H1 (cell line): ENCODE measurements around the gene ESRP2. TPM values are rescaled to one million over a fixed set of nuclear protein-coding genes. Genes with fewer than 3 reads are reported as not detected.

Source experiments
- CTCF ChIA-PET: fragments of 300-600 bp; sonication (Branson Sonifier 250); formaldehyde crosslinking; loops from one replicate; lab custom pipeline; 2021; ENCODE audit not compliant: partially characterized antibody; lab: Charles Lee
- POLR2A ChIA-PET: fragments of 300-600 bp; sonication (Branson Sonifier 250); formaldehyde crosslinking; loops from one replicate; lab custom pipeline; 2021; ENCODE audit warnings: inconsistent platforms; ENCODE audit not compliant: partially characterized antibody; lab: Charles Lee
- DNase-seq, 2 experiments: peaks; one replicate each; pipeline versions ENCODE4 v3.0.0 to v3.0.0-alpha.2; 2010 to 2022; ENCODE audit warnings: low spot score in 2 of 2, low read depth in 1 of 2, mixed read lengths in 1 of 2
- FAIRE-seq: peaks from 2 replicates; lab custom pipeline; 2011; peaks lifted over from hg19 to GRCh38; lab: Jason Lieb, UNC
- H2AFZ ChIP-seq: 2 replicates; pipeline ENCODE4 v1.8.1; 2012; ENCODE audit warnings: low read length, inconsistent platforms
- H2AK5ac ChIP-seq: 2 replicates; pipeline ENCODE4 v1.6.1; 2013; ENCODE audit warnings: low read depth, low read length
- H2BK120ac ChIP-seq: replicated peaks from 2 replicates; pipeline ENCODE3; 2013; ENCODE audit warnings: low read depth, low read length, inconsistent platforms
- H2BK12ac ChIP-seq: 2 replicates; pipeline ENCODE4 v1.6.1; 2013; ENCODE audit warnings: low read depth, low read length
- H2BK15ac ChIP-seq: 2 replicates; pipeline ENCODE4 v1.6.1; 2013; ENCODE audit warnings: low read length
- H2BK20ac ChIP-seq: 2 replicates; pipeline ENCODE4 v1.6.1; 2013; ENCODE audit warnings: low read length
- H2BK5ac ChIP-seq: 2 replicates; pipeline ENCODE4 v1.6.1; 2013; ENCODE audit warnings: low read depth, low read length
- H3K14ac ChIP-seq: 2 replicates; pipeline ENCODE4 v1.6.1; 2013; ENCODE audit warnings: inconsistent platforms; ENCODE audit not compliant: insufficient read length
- H3K18ac ChIP-seq: 2 replicates; pipeline ENCODE4 v1.6.1; 2013; ENCODE audit warnings: low read length; ENCODE audit errors: extremely low read depth
- H3K23ac ChIP-seq: 2 replicates; pipeline ENCODE4 v1.6.1; 2013; ENCODE audit warnings: inconsistent platforms; ENCODE audit not compliant: insufficient read length
- H3K23me2 ChIP-seq: 2 replicates; pipeline ENCODE4 v1.6.1; 2013; ENCODE audit warnings: low read depth, low read length
- H3K27ac ChIP-seq: 2 replicates; pipeline ENCODE4 v1.6.1; 2011; ENCODE audit warnings: low read depth, low read length, inconsistent platforms
- H3K27me3 ChIP-seq, 4 experiments: replicated peaks in 1 of 4; 1 replicate in 1 of 4; 2 replicates in 3 of 4; pipeline versions ENCODE4 v1.6.1 to v1.8.1; 2011 to 2013; ENCODE audit warnings: low read length in 3 of 4, mild to moderate bottlenecking in 3 of 4, inconsistent platforms in 2 of 4, mixed read lengths in 2 of 4, moderate library complexity in 1 of 4; ENCODE audit not compliant: control insufficient read depth in 3 of 4, insufficient read depth in 3 of 4; ENCODE audit errors: extremely low read depth in 1 of 4
- H3K36me3 ChIP-seq, 4 experiments: 2 replicates each; pipeline versions ENCODE4 v1.6.1 to v1.8.1; 2011 to 2013; ENCODE audit warnings: mild to moderate bottlenecking in 4 of 4, low read length in 3 of 4, moderate library complexity in 2 of 4, control low read depth in 1 of 4, inconsistent platforms in 1 of 4; ENCODE audit not compliant: insufficient read depth in 4 of 4, control insufficient read depth in 2 of 4
- H3K4ac ChIP-seq: replicated peaks from 2 replicates; pipeline ENCODE3; 2013; ENCODE audit warnings: low read length, low read depth, mixed read lengths, inconsistent platforms; ENCODE audit not compliant: insufficient read length
- H3K4me1 ChIP-seq, 4 experiments: replicated peaks in 1 of 4; 1 replicate in 1 of 4; 2 replicates in 3 of 4; pipeline versions ENCODE4 v1.6.1 to v1.8.1; 2011 to 2013; ENCODE audit warnings: low read length in 3 of 4, inconsistent platforms in 2 of 4, mixed read lengths in 1 of 4; ENCODE audit not compliant: insufficient read depth in 4 of 4, control insufficient read depth in 3 of 4
- H3K4me2 ChIP-seq, 2 experiments: 2 replicates each; pipeline versions ENCODE4 v1.6.1 to v1.8.1; 2011 to 2013; ENCODE audit warnings: low read depth in 2 of 2, low read length in 2 of 2, control low read depth in 1 of 2, inconsistent platforms in 1 of 2, mild to moderate bottlenecking in 1 of 2; ENCODE audit not compliant: insufficient read depth in 1 of 2
- H3K4me3 ChIP-seq, 4 experiments: fragments of 200-600, 300-600 bp in 1 of 4; sonication (generic), shearing (Covaris generic), sonication (Bioruptor Twin) in 1 of 4; 2 replicates each; pipeline versions ENCODE4 v1.5.1 to v1.8.1; 2011 to 2016; ENCODE audit warnings: low read length in 4 of 4, low read depth in 3 of 4, control low read depth in 2 of 4, inconsistent platforms in 2 of 4, mild to moderate bottlenecking in 2 of 4, mixed read lengths in 1 of 4, moderate library complexity in 1 of 4; ENCODE audit not compliant: insufficient read depth in 2 of 4; ENCODE audit errors: extremely low read depth in 1 of 4
- H3K56ac ChIP-seq: replicated peaks from 2 replicates; pipeline ENCODE3; 2013; ENCODE audit warnings: low read depth, mild to moderate bottlenecking, mixed read lengths, low read length, inconsistent platforms; ENCODE audit not compliant: insufficient read length
- H3K79me1 ChIP-seq: 2 replicates; pipeline ENCODE4 v1.6.1; 2013; ENCODE audit warnings: low read depth, low read length, control low read depth
- H3K79me2 ChIP-seq, 2 experiments: 2 replicates each; pipeline versions ENCODE4 v1.6.1 to v1.8.1; 2012 to 2013; ENCODE audit warnings: low read length in 2 of 2, mild to moderate bottlenecking in 2 of 2, inconsistent platforms in 1 of 2; ENCODE audit not compliant: insufficient read depth in 2 of 2, control insufficient read depth in 1 of 2
- H3K9ac ChIP-seq, 4 experiments: replicated peaks in 1 of 4; 1 replicate in 1 of 4; 2 replicates in 3 of 4; pipeline versions ENCODE4 v1.6.1 to v1.8.1; 2011 to 2013; ENCODE audit warnings: low read depth in 3 of 4, low read length in 3 of 4, control low read depth in 2 of 4, mild to moderate bottlenecking in 2 of 4, moderate library complexity in 2 of 4, inconsistent platforms in 1 of 4; ENCODE audit errors: extremely low read depth in 1 of 4
- H3K9me3 ChIP-seq, 2 experiments: 2 replicates each; pipeline versions ENCODE4 v1.6.1 to v1.8.1; 2012 to 2013; ENCODE audit warnings: mild to moderate bottlenecking in 2 of 2, moderate library complexity in 2 of 2, control low read depth in 1 of 2, inconsistent platforms in 1 of 2, low read depth in 1 of 2, low read length in 1 of 2, mixed read lengths in 1 of 2; ENCODE audit not compliant: insufficient read depth in 2 of 2
- H4K20me1 ChIP-seq, 2 experiments: replicated peaks in 1 of 2; 2 replicates each; pipeline versions ENCODE3 to v1.8.1; 2011 to 2013; ENCODE audit warnings: inconsistent platforms in 2 of 2, low read length in 2 of 2, mild to moderate bottlenecking in 1 of 2; ENCODE audit not compliant: insufficient read depth in 2 of 2, control insufficient read depth in 1 of 2
- H4K5ac ChIP-seq: 2 replicates; pipeline ENCODE4 v1.6.1; 2013; ENCODE audit warnings: low read length, low read depth, mixed read lengths, inconsistent platforms; ENCODE audit not compliant: insufficient read length
- H4K8ac ChIP-seq: 2 replicates; pipeline ENCODE4 v1.8.0; 2013; ENCODE audit warnings: mild to moderate bottlenecking, moderate library complexity, low read length, inconsistent platforms; ENCODE audit not compliant: insufficient read depth; ENCODE audit errors: extremely low read depth
- H4K91ac ChIP-seq: replicated peaks from 2 replicates; pipeline ENCODE3; 2013; ENCODE audit warnings: low read length, mixed read lengths, inconsistent platforms; ENCODE audit not compliant: insufficient read length
- MAFK ChIP-seq: IDR thresholded peaks from 2 replicates; pipeline ENCODE4 v1.6.1; 2012; ENCODE audit warnings: low read depth, mild to moderate bottlenecking, improper control_type of control experiment, low read length
- WGBS, 2 experiments: shearing (Covaris generic) in 1 of 2; methylation state at CpG; one replicate each; pipeline versions ENCODE4 v1.1.6 to v1.1.7; 2013 to 2015; ENCODE audit warnings: low lambda C conversion rate in 2 of 2, mixed read lengths in 2 of 2, inconsistent platforms in 1 of 2, low coverage in 1 of 2, missing lambda C conversion rate in 1 of 2; ENCODE audit not compliant: insufficient replicate concordance in 2 of 2, insufficient coverage in 1 of 2, insufficient read length in 1 of 2; ENCODE audit errors: extremely low coverage in 1 of 2, missing lambda C conversion rate in 1 of 2; 5-methylcytosine and 5-hydroxymethylcytosine counted together
- polyA plus RNA-seq, 7 experiments: library from polyadenylated mRNA; depleted of rRNA in 3 of 7; stranded (reverse) in 5 of 7; unstranded in 2 of 7; fragments of >200 nt in 5 of 7; fragments of 200-250 nt in 2 of 7; gene quantifications; 1 replicate in 5 of 7; 2 replicates in 1 of 7; 4 replicates in 1 of 7; pipeline versions ENCODE4 v1.2.1 to v1.2.3, GENCODE V29; 2011 to 2013; ENCODE audit warnings: missing spikeins in 2 of 7, mixed read lengths in 2 of 7
- total RNA-seq: library from RNA; stranded (reverse); fragmentation: NEBNext Ultra II Directional; extraction: Animal tissue kit (Norgen Biotek cat#: 25700); gene quantifications from 2 replicates; pipeline ENCODE4 v1.2.1, GENCODE V29; 2021
- TF ChIP-seq, protein P1 (sequence below): IDR thresholded peaks from 2 replicates; pipeline ENCODE4 v1.6.1; 2011; ENCODE audit warnings: low read length, improper control_type of control experiment

Gene ESRP2
- total and polyA plus RNA-seq, 2 of the 8 experiments (the other 6 are each of a cell fraction or from before 2014, with no cell fraction given) = 35.1 to 45.8 TPM

GRCh38 chr16:68282064-68282452 lies 46.1 kb upstream of the ESRP2 start:
- no peak overlapping the region for H3K23ac ChIP-seq
- no peaks in the 10 kb centered on the region for H3K79me2 ChIP-seq
- no peak overlapping the region for H4K8ac ChIP-seq
- POLR2A ChIA-PET = interaction anchor here (1.9 to 4.9 kb wide), 2 partner anchors 17 to 29 kb away, joined by 7 to 19 read pairs; partner anchors contain the start of genes PRMT7 and SLC7A6OS
- DNase-seq = no peak
- H2BK15ac ChIP-seq = no peak overlapping the region
- peaks cover 2 to 13% of the 10 kb centered on the region in 2 experiments for H4K20me1 ChIP-seq
- H4K91ac ChIP-seq = no peak overlapping the region
- H3K56ac ChIP-seq = no peak overlapping the region
- 0 out of 2 replicates have a peak, but pooled peaks cover under 1% of the 10 kb centered on the region for H3K79me1 ChIP-seq
- no peak overlapping the region for H2AFZ ChIP-seq
- H2BK5ac ChIP-seq = no peak overlapping the region
- no peak for TF ChIP-seq MAFK
- TF ChIP-seq, protein P1, sequence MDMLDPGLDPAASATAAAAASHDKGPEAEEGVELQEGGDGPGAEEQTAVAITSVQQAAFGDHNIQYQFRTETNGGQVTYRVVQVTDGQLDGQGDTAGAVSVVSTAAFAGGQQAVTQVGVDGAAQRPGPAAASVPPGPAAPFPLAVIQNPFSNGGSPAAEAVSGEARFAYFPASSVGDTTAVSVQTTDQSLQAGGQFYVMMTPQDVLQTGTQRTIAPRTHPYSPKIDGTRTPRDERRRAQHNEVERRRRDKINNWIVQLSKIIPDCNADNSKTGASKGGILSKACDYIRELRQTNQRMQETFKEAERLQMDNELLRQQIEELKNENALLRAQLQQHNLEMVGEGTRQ = no peak
- H2BK120ac ChIP-seq = no peak overlapping the region
- H2BK20ac ChIP-seq = no peak overlapping the region
- FAIRE-seq = no peak
- H3K9me3 ChIP-seq = no peaks in the 10 kb centered on the region
- H3K14ac ChIP-seq = no peak overlapping the region
- H4K5ac ChIP-seq = no peak overlapping the region
- H3K18ac ChIP-seq = no peak overlapping the region
- no peak overlapping the region for H3K4me3 ChIP-seq
- H3K36me3 ChIP-seq = peaks cover 0 to 3% (median 0%) of the 10 kb centered on the region in 4 experiments; a peak in 2 of 8 replicates
- no peaks in the 10 kb centered on the region for H3K23me2 ChIP-seq
- CTCF ChIA-PET = interaction anchor here (20.4 kb wide), 1 partner anchor 21 kb away, joined by 233 read pairs; the partner anchor contains the start of gene SLC7A6
- no peak overlapping the region for H2AK5ac ChIP-seq
- H2BK12ac ChIP-seq = no peak overlapping the region
- H3K27me3 ChIP-seq = no peaks in the 10 kb centered on the region
- WGBS, 2 experiments = 93% methylated on average over 4 of the region's 4 CpGs; no CpG with 5 or more reads in 1 of the 2 experiments
- no peak overlapping the region for H3K4me2 ChIP-seq
- H3K4me1 ChIP-seq = no peaks in the 10 kb centered on the region
- no peak overlapping the region for H3K4ac ChIP-seq
- H3K27ac ChIP-seq = no peak overlapping the region
- no peak overlapping the region for H3K9ac ChIP-seq
